C4-2B (cell line): ENCODE results near the gene ZNF555.

Source experiments
- CTCF ChIP-seq: fragments of 450-650 bp; conservative IDR thresholded peaks from 2 replicates; pipeline ENCODE4 v1.5.1; 2017; ENCODE audit warnings: mild to moderate bottlenecking
- ZFX ChIP-seq: fragments of 450-650 bp; IDR thresholded peaks from 2 replicates; pipeline ENCODE4 v1.6.1; 2017

- TF ChIP-seq CTCF = no peak
- no peak for TF ChIP-seq ZFX
Observed at GRCh38 chr19:2797280-2797679, 44.0 kb upstream of the ZNF555 start.
